HepG2 (cell line): ENCODE measurements around the gene MRPL18.

ENCODE experiments used
- BRCA1 ChIP-seq: sonication (generic); formaldehyde crosslinking; IDR thresholded peaks from 2 replicates; pipeline ENCODE4 v1.4.0; 2020; ENCODE audit warnings: missing genetic modification reagents
- CREB1 ChIP-seq, 2 experiments: fragments of 450-650 bp in 1 of 2; IDR thresholded peaks; 2 replicates each; pipeline ENCODE4 v1.6.1; 2016 to 2017; ENCODE audit warnings: control low read depth in 1 of 2, mild to moderate bottlenecking in 1 of 2, missing compliant biosample characterization in 1 of 2, missing genetic modification characterization in 1 of 2
- CTCF ChIP-seq: sonication (generic); formaldehyde crosslinking; IDR thresholded peaks from 2 replicates; pipeline ENCODE4 v1.5.0; 2020; ENCODE audit warnings: mild to moderate bottlenecking, missing genetic modification reagents, moderate library complexity
- GABPA ChIP-seq, 2 experiments: IDR thresholded peaks; 2 replicates each; pipeline ENCODE4 v1.6.1; 2011 to 2016; ENCODE audit warnings: low read depth in 2 of 2, low read length in 1 of 2, missing biosample characterization in 1 of 2, missing genetic modification characterization in 1 of 2
- POLR2A ChIP-seq, 2 experiments: IDR thresholded peaks; 2 replicates each; pipeline ENCODE4 v1.6.1; 2011; ENCODE audit warnings: low read depth in 2 of 2, low read length in 2 of 2, mild to moderate bottlenecking in 1 of 2, moderate library complexity in 1 of 2; ENCODE audit not compliant: insufficient read depth in 1 of 2
- SP1 ChIP-seq, 2 experiments: fragments of 450-650 bp in 1 of 2; sonication (generic) in 1 of 2; formaldehyde crosslinking in 1 of 2; IDR thresholded peaks; 2 replicates each; pipeline versions ENCODE4 v1.4.0 to v1.6.1; 2016 to 2020; ENCODE audit warnings: missing genetic modification reagents in 1 of 2
- ZBTB26 ChIP-seq: IDR thresholded peaks from 2 replicates; pipeline ENCODE4 v1.6.1; 2016; ENCODE audit warnings: missing compliant biosample characterization, missing genetic modification reagents, borderline replicate concordance
- ZNF138 ChIP-seq: sonication (generic); formaldehyde crosslinking; IDR thresholded peaks from 2 replicates; pipeline ENCODE4 v1.5.0; 2020; ENCODE audit warnings: mild to moderate bottlenecking, low read depth, missing genetic modification reagents
- ZNF530 ChIP-seq: sonication (generic); formaldehyde crosslinking; IDR thresholded peaks from 2 replicates; pipeline ENCODE4 v1.5.0; 2020; ENCODE audit warnings: low read depth, mild to moderate bottlenecking, missing genetic modification reagents

- TF ChIP-seq SP1 (IDR thresholded peaks at IDR 0.05): no peak
- no peak for TF ChIP-seq SP1 (CRISPR knock-in tag; IDR thresholded peaks at IDR 0.05)
- TF ChIP-seq ZNF138 (CRISPR knock-in tag): no peak
- no peak for TF ChIP-seq CTCF (CRISPR knock-in tag)
- no peak for TF ChIP-seq ZNF530 (CRISPR knock-in tag)
- TF ChIP-seq GABPA (IDR thresholded peaks at IDR 0.05; ENCODE audit: low read depth, low read length): no peak
- no peak for TF ChIP-seq GABPA (CRISPR knock-in tag; IDR thresholded peaks at IDR 0.05; ENCODE audit: low read depth)
- TF ChIP-seq CREB1 (IDR thresholded peaks at IDR 0.05): no peak
- no peak for TF ChIP-seq CREB1 (CRISPR knock-in tag; IDR thresholded peaks at IDR 0.05)
- TF ChIP-seq BRCA1 (CRISPR knock-in tag): no peak
- TF ChIP-seq POLR2A (IDR thresholded peaks at IDR 0.05; ENCODE audit: insufficient read depth in 1 of 2, low read depth in 2 of 2, low read length in 2 of 2): no peak
- TF ChIP-seq ZBTB26 (CRISPR knock-in tag): no peak
Measured at GRCh38 chr6:159823953-159824352, 33.7 kb downstream of the MRPL18 start.
